K562 (cell line): ENCODE data around the gene SPINK8. TPM values are rescaled to one million over a fixed set of nuclear protein-coding genes. Genes with fewer than 3 reads are reported as not detected.

Source experiments
- ATAC-seq: fragments of 200-7000 bp; cut with Tn5 transposase; 3 replicates; pipeline ENCODE4 v1.9.1; 2020; ENCODE audit warnings: moderate library complexity
- BruUV-seq: library from RNA; stranded (reverse); fragments of 400-500 nt; replicated peaks from 2 replicates; lab custom pipeline; 2021; lab: Mats Ljungman, UMichigan
- CTCF ChIA-PET: fragments of 300-600 bp; formaldehyde crosslinking; extraction: SDS; loops from one replicate; lab custom pipeline; 2021; ENCODE audit warnings: low intra/inter-chr PET ratio; lab: Yijun Ruan, JAX
- POLR2A ChIA-PET: fragments of 300-600, 350-650 bp; sonication (Branson Sonifier 250); formaldehyde crosslinking; extraction: SDS; loops from one replicate; lab custom pipeline; 2021; ENCODE audit warnings: antibody characterized with exemption, inconsistent platforms; lab: Yijun Ruan, JAX
- DNase-seq, 4 experiments: peaks; one replicate each; pipeline versions ENCODE4 v3.0.0 to v3.0.0-alpha.2; 2011 to 2018; ENCODE audit warnings: low spot score in 3 of 4, mixed read lengths in 3 of 4; ENCODE audit errors: extremely low read depth in 1 of 4
- FAIRE-seq: peaks from 2 replicates; lab custom pipeline; 2011; peaks lifted over from hg19 to GRCh38; lab: Jason Lieb, UNC
- H2AFZ ChIP-seq: 2 replicates; pipeline ENCODE4 v1.6.0; 2011; ENCODE audit warnings: low read depth, low read length, control low read depth, inconsistent platforms
- H3K27ac ChIP-seq: fragments of 200-600 bp; 3 replicates; pipeline ENCODE4 v1.8.0; 2011; ENCODE audit warnings: low read depth, mild to moderate bottlenecking, control low read depth, inconsistent platforms, low read length, moderate library complexity, mixed read lengths; ENCODE audit errors: extremely low read depth
- H3K27me3 ChIP-seq, 2 experiments: fragments of 300-600 bp in 1 of 2; 2 replicates in 1 of 2; 3 replicates in 1 of 2; pipeline versions ENCODE4 v1.6.0 to v1.8.0; 2011; ENCODE audit warnings: inconsistent platforms in 2 of 2, low read length in 2 of 2, mild to moderate bottlenecking in 1 of 2, mixed read lengths in 1 of 2, moderate library complexity in 1 of 2; ENCODE audit not compliant: control insufficient read depth in 2 of 2, insufficient read depth in 2 of 2
- H3K36me3 ChIP-seq: fragments of 300-600 bp; 3 replicates; pipeline ENCODE4 v1.8.0; 2011; ENCODE audit warnings: mild to moderate bottlenecking, low read length, inconsistent platforms; ENCODE audit not compliant: control insufficient read depth, insufficient read depth
- H3K4me1 ChIP-seq, 2 experiments: fragments of 200-600 bp in 1 of 2; replicated peaks in 1 of 2; 2 replicates in 1 of 2; 3 replicates in 1 of 2; pipeline versions ENCODE4 v1.5.1 to v1.8.0; 2011; ENCODE audit warnings: inconsistent platforms in 2 of 2, low read length in 2 of 2, mild to moderate bottlenecking in 1 of 2, mixed read lengths in 1 of 2, moderate library complexity in 1 of 2; ENCODE audit not compliant: control insufficient read depth in 2 of 2, insufficient read depth in 2 of 2
- H3K4me2 ChIP-seq: 2 replicates; pipeline ENCODE4 v1.6.1; 2011; ENCODE audit warnings: low read length, control low read depth, inconsistent platforms, mixed read lengths; ENCODE audit not compliant: insufficient read depth
- H3K4me3 ChIP-seq: fragments of 200-600 bp; sonication (generic), shearing (Covaris generic); 2 replicates; pipeline ENCODE4 v1.5.1; 2016; ENCODE audit warnings: control low read depth, inconsistent platforms
- H3K79me2 ChIP-seq: fragments of 200-600 bp; 3 replicates; pipeline ENCODE4 v1.8.0; 2011; ENCODE audit warnings: low read length, inconsistent platforms; ENCODE audit not compliant: control insufficient read depth, insufficient read depth
- H3K9ac ChIP-seq, 2 experiments: 2 replicates each; pipeline versions ENCODE4 v1.6.0 to v1.6.1; 2011; ENCODE audit warnings: low read depth in 2 of 2, low read length in 2 of 2, control low read depth in 1 of 2, inconsistent platforms in 1 of 2, mild to moderate bottlenecking in 1 of 2, mixed read lengths in 1 of 2; ENCODE audit not compliant: insufficient read depth in 1 of 2
- H3K9me1 ChIP-seq: one replicate; pipeline ENCODE4 v1.6.0; 2011; ENCODE audit warnings: inconsistent platforms, mild to moderate bottlenecking, low read length, moderate library complexity; ENCODE audit not compliant: control insufficient read depth, insufficient read depth
- H3K9me3 ChIP-seq: replicated peaks from 2 replicates; pipeline ENCODE4 v1.5.1; 2011; ENCODE audit warnings: low read depth, low read length, inconsistent platforms; ENCODE audit not compliant: control insufficient read depth, insufficient read depth
- H4K20me1 ChIP-seq: replicated peaks from 2 replicates; pipeline ENCODE4 v1.6.1; 2011; ENCODE audit warnings: low read length, inconsistent platforms, mixed read lengths; ENCODE audit not compliant: control insufficient read depth, insufficient read depth
- BMI1 ChIP-seq: fragments of 150-350 bp; IDR thresholded peaks from 2 replicates; pipeline ENCODE4 v1.6.1; 2014; ENCODE audit warnings: low read length
- CBX2 ChIP-seq: fragments of 200-600 bp; sonication (generic); IDR thresholded peaks from one replicate; pipeline ENCODE4 v1.6.1; 2012; ENCODE audit warnings: mild to moderate bottlenecking, low read length, inconsistent platforms; ENCODE audit not compliant: insufficient read depth, poor library complexity, severe bottlenecking
- CBX8 ChIP-seq: fragments of 200-600 bp; sonication (generic); IDR thresholded peaks from 2 replicates; pipeline ENCODE4 v1.6.1; 2012; ENCODE audit warnings: borderline replicate concordance, mixed run types, low read depth, mild to moderate bottlenecking, moderate library complexity, mixed read lengths, low read length, control low read depth, inconsistent platforms; ENCODE audit not compliant: poor library complexity, severe bottlenecking; ENCODE audit errors: extremely low read depth
- CHD4 ChIP-seq: fragments of 200-600 bp; sonication (generic); IDR thresholded peaks from 3 replicates; pipeline ENCODE4 v1.6.1; 2012; ENCODE audit warnings: low read depth, mild to moderate bottlenecking, mixed read lengths, low read length, inconsistent platforms; ENCODE audit not compliant: insufficient read depth, insufficient replicate concordance, poor library complexity, severe bottlenecking
- ETS2 ChIP-seq: IDR thresholded peaks from 2 replicates; pipeline ENCODE4 v1.6.1; 2016; ENCODE audit warnings: borderline replicate concordance, missing genetic modification characterization, mild to moderate bottlenecking, moderate library complexity, missing compliant biosample characterization; ENCODE audit not compliant: poor library complexity, severe bottlenecking
- FOXM1 ChIP-seq, 2 experiments: fragments of 450-650 bp in 1 of 2; sonication (generic) in 1 of 2; formaldehyde crosslinking in 1 of 2; IDR thresholded peaks; 2 replicates each; pipeline versions ENCODE4 v1.6.1 to v1.9.0; 2017 to 2022; ENCODE audit warnings: low read depth in 2 of 2, mild to moderate bottlenecking in 2 of 2, missing genetic modification reagents in 1 of 2, moderate library complexity in 1 of 2
- FOXP1 ChIP-seq: sonication (generic); formaldehyde crosslinking; IDR thresholded peaks from 2 replicates; pipeline ENCODE4 v1.8.0; 2022; ENCODE audit warnings: mild to moderate bottlenecking, missing genetic modification reagents
- MAFK ChIP-seq: IDR thresholded peaks from 2 replicates; pipeline ENCODE4 v1.6.1; 2011; ENCODE audit warnings: low read length, improper control_type of control experiment
- PHTF2 ChIP-seq: fragments of 250-450 bp; sonication (Bioruptor Pico); IDR thresholded peaks from 2 replicates; pipeline ENCODE4 v1.5.0; 2021; ENCODE audit warnings: mild to moderate bottlenecking
- POLR3A ChIP-seq: IDR thresholded peaks from 2 replicates; pipeline ENCODE4 v1.6.1; 2011; ENCODE audit warnings: borderline replicate concordance, mild to moderate bottlenecking, moderate library complexity; ENCODE audit not compliant: insufficient read length, insufficient read depth; ENCODE audit errors: extremely low read depth
- RCOR1 ChIP-seq, 2 experiments: IDR thresholded peaks; 2 replicates each; pipeline ENCODE4 v1.6.1; 2012; ENCODE audit warnings: low read depth in 2 of 2, low read length in 2 of 2, borderline replicate concordance in 1 of 2, improper control_type of control experiment in 1 of 2
- RFX7 ChIP-seq: fragments of 250-450 bp; sonication (Bioruptor Pico); IDR thresholded peaks from 2 replicates; pipeline ENCODE4 v1.5.1; 2021; ENCODE audit warnings: mild to moderate bottlenecking
- STAT5A ChIP-seq: IDR thresholded peaks from 2 replicates; pipeline ENCODE4 v1.6.1; 2012; ENCODE audit warnings: low read length, inconsistent platforms, borderline replicate concordance
- SUPT5H ChIP-seq: fragments of 450-650 bp; IDR thresholded peaks from 2 replicates; pipeline ENCODE4 v1.6.1; 2016
- TBP ChIP-seq: optimal IDR thresholded peaks from 2 replicates; pipeline ENCODE3; 2011; ENCODE audit warnings: low read depth, low read length, improper control_type of control experiment
- USF1 ChIP-seq: sonication (generic); formaldehyde crosslinking; IDR thresholded peaks from 2 replicates; pipeline ENCODE4 v1.9.0; 2022; ENCODE audit warnings: mild to moderate bottlenecking, missing genetic modification reagents
- YY1 ChIP-seq, 3 experiments: IDR thresholded peaks; 2 replicates each; pipeline ENCODE4 v1.6.1; 2011; ENCODE audit warnings: low read length in 2 of 3, mild to moderate bottlenecking in 2 of 3, moderate library complexity in 2 of 3, borderline replicate concordance in 1 of 3, control low read depth in 1 of 3, low read depth in 1 of 3; ENCODE audit not compliant: insufficient read depth in 3 of 3, insufficient replicate concordance in 2 of 3, control insufficient read depth in 1 of 3, insufficient read length in 1 of 3; ENCODE audit errors: extremely low read depth in 1 of 3
- ZNF133 ChIP-seq: fragments of 250-450 bp; sonication (Bioruptor Pico); IDR thresholded peaks from 2 replicates; pipeline ENCODE4 v1.4.0; 2020; ENCODE audit warnings: mild to moderate bottlenecking
- ZNF143 ChIP-seq: sonication (generic); formaldehyde crosslinking; IDR thresholded peaks from 2 replicates; pipeline ENCODE4 v1.9.0; 2022; ENCODE audit warnings: mild to moderate bottlenecking, missing genetic modification reagents
- ZNF436 ChIP-seq: fragments of 250-450, 450-650 bp; sonication (Bioruptor Pico); formaldehyde crosslinking; IDR thresholded peaks from 2 replicates; pipeline ENCODE4 v1.7.0; 2020; ENCODE audit warnings: mild to moderate bottlenecking
- WGBS: fragments of 100-300 bp; shearing (Covaris generic); methylation state at CpG from one replicate; pipeline ENCODE4 v1.1.6; 2016; ENCODE audit warnings: low coverage, mixed read lengths; ENCODE audit not compliant: insufficient coverage; ENCODE audit errors: missing lambda C conversion rate; 5-methylcytosine and 5-hydroxymethylcytosine counted together
- in situ Hi-C: fragments of 300-500 bp; cut with MboI; formaldehyde crosslinking; loops from 4 replicates; pipeline ENCODE4 v1.15.0; 2018; ENCODE audit warnings: inconsistent platforms, mixed read lengths
- intact Hi-C: fragments of 100-400 bp; cut with micrococcal nuclease; formaldehyde crosslinking; loops from 2 replicates; pipeline ENCODE4 v1.14.2; 2022
- polyA plus RNA-seq, 8 experiments: library from polyadenylated mRNA; depleted of rRNA in 4 of 8; stranded (reverse) in 5 of 8; unstranded in 3 of 8; fragments of >200 nt; fragmentation: Nextera tagmentation in 2 of 8; fragmentation: Illumina TruSeq in 1 of 8; extraction: Ambion mirVana in 2 of 8; extraction: Trizol in 1 of 8; gene quantifications; 2 replicates each; pipeline versions ENCODE4 v1.2.1 to v1.2.3, GENCODE V29; 2011 to 2014; ENCODE audit warnings: inconsistent platforms in 1 of 8, missing spikeins in 1 of 8
- total RNA-seq, 7 experiments: library from RNA; depleted of rRNA in 6 of 7; stranded (reverse); fragments of >200 nt in 6 of 7; fragmentation: Illumina TruSeq in 2 of 7; extraction: Trizol in 2 of 7; gene quantifications; 2 replicates each; pipeline versions ENCODE4 v1.2.1 to v1.2.3, GENCODE V29; 2011 to 2021; ENCODE audit warnings: low replicate concordance in 1 of 7
- TF ChIP-seq, protein P1 (sequence below): fragments of 450-650 bp; IDR thresholded peaks from one replicate; pipeline ENCODE4 v1.6.1; 2018; ENCODE audit warnings: mild to moderate bottlenecking, moderate library complexity; ENCODE audit not compliant: partially characterized antibody

The SPINK8 gene
- total and polyA plus RNA-seq, 9 of the 15 experiments (the other 6 are each of a cell fraction or from before 2014, with no cell fraction given) = not detected

GRCh38 chr3:48334605-48335004 lies 1.1 kb upstream of the SPINK8 start:
- no peak for DNase-seq
- Histone ChIP-seq H3K36me3 (no peaks in the 10 kb centered on the region), H2AFZ (no peak overlapping the region), H3K4me3 (no peak overlapping the region), H3K9me1 (no peaks in the 10 kb centered on the region), H3K4me1 (no peaks in the 10 kb centered on the region), H3K27me3 (no peaks in the 10 kb centered on the region), H3K9me3 (no peaks in the 10 kb centered on the region), H3K4me2 (no peak overlapping the region), H3K27ac (no peak overlapping the region), H3K9ac (no peak overlapping the region), H3K79me2 (no peaks in the 10 kb centered on the region), H4K20me1 (no peaks in the 10 kb centered on the region)
- 0% methylated on average over 3 of the region's 3 CpGs for WGBS
- BruUV-seq = no TSS peak
- FAIRE-seq = no peak
- ChIA-PET CTCF (no interaction called here), POLR2A (no interaction called here)
- intact Hi-C loops (no loop called here), in situ Hi-C loops (no loop called here)
- ATAC-seq = no peak
- TF ChIP-seq CBX8 (peak; percentile 96), RCOR1 (IDR thresholded peaks at IDR 0.05; ENCODE audit: borderline replicate concordance in 1 of 2, low read depth in 2 of 2, low read length in 2 of 2) (no peak), CHD4 (no peak), YY1 (IDR thresholded peaks at IDR 0.05; ENCODE audit: borderline replicate concordance in 1 of 3, control insufficient read depth in 1 of 3, extremely low read depth in 1 of 3, insufficient read depth in 3 of 3, insufficient read length in 1 of 3, insufficient replicate concordance in 2 of 3, low read depth in 1 of 3, low read length in 2 of 3) (no peak), TBP (no peak), ETS2 (tag) (no peak), RFX7 (CRISPR knock-in tag) (no peak), ZNF143 (CRISPR knock-in tag) (no peak), CBX2 (peak; percentile 47), SUPT5H (no peak), USF1 (CRISPR knock-in tag) (no peak), ZNF436 (CRISPR knock-in tag) (no peak), PHTF2 (CRISPR knock-in tag) (no peak), BMI1 (0 out of 2 replicates have a peak, but pooled peaks have one; percentile 43), POLR3A (no peak), FOXP1 (CRISPR knock-in tag) (no peak), STAT5A (no peak), ZNF133 (CRISPR knock-in tag) (no peak), MAFK (no peak), FOXM1 (IDR thresholded peaks at IDR 0.05; ENCODE audit: low read depth) (no peak), FOXM1 (CRISPR knock-in tag; IDR thresholded peaks at IDR 0.05; ENCODE audit: low read depth) (no peak)
- TF ChIP-seq, protein P1, sequence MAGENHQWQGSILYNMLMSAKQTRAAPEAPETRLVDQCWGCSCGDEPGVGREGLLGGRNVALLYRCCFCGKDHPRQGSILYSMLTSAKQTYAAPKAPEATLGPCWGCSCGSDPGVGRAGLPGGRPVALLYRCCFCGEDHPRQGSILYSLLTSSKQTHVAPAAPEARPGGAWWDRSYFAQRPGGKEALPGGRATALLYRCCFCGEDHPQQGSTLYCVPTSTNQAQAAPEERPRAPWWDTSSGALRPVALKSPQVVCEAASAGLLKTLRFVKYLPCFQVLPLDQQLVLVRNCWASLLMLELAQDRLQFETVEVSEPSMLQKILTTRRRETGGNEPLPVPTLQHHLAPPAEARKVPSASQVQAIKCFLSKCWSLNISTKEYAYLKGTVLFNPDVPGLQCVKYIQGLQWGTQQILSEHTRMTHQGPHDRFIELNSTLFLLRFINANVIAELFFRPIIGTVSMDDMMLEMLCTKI = no peak
